ENCODE data around the gene AGXT. TPM values are rescaled to one million over a fixed set of nuclear protein-coding genes. Genes with fewer than 3 reads are reported as not detected.

AGXT gene
- total RNA-seq, 1 experiment from 2014 or later = not detected

GRCh38 chr2:240850756-240851077 lies 17.9 kb upstream of the AGXT start:
- CTCF ChIA-PET = interaction anchor here (0.6 to 1.6 kb wide), 6 partner anchors 10 to 541 kb away, joined by 3 to 5 read pairs (median 4); no protein-coding TSS in a partner anchor

GRCh38 chr2:240851078-240851991 lies 17.3 kb upstream of the AGXT start:
- H3K9me3 Mint-ChIP-seq (ENCODE audit: low read depth, unreplicated experiment) = peaks cover 7% of the 10 kb centered on the region
- peaks cover 7% of the 10 kb centered on the region for H3K4me1 Mint-ChIP-seq (ENCODE audit: low read depth, unreplicated experiment)
- peaks cover 37% of the 10 kb centered on the region for H3K27me3 Mint-ChIP-seq (ENCODE audit: unreplicated experiment)
- TF ChIP-seq, protein P1, sequence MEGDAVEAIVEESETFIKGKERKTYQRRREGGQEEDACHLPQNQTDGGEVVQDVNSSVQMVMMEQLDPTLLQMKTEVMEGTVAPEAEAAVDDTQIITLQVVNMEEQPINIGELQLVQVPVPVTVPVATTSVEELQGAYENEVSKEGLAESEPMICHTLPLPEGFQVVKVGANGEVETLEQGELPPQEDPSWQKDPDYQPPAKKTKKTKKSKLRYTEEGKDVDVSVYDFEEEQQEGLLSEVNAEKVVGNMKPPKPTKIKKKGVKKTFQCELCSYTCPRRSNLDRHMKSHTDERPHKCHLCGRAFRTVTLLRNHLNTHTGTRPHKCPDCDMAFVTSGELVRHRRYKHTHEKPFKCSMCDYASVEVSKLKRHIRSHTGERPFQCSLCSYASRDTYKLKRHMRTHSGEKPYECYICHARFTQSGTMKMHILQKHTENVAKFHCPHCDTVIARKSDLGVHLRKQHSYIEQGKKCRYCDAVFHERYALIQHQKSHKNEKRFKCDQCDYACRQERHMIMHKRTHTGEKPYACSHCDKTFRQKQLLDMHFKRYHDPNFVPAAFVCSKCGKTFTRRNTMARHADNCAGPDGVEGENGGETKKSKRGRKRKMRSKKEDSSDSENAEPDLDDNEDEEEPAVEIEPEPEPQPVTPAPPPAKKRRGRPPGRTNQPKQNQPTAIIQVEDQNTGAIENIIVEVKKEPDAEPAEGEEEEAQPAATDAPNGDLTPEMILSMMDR (IDR thresholded peaks at IDR 0.05; ENCODE audit: unreplicated experiment) = peak; percentile 98
- intact Hi-C loops (cut with micrococcal nuclease; ENCODE audit: unreplicated experiment) = loop anchor here (1.0 to 2.0 kb wide), 2 partner anchors 139 to 212 kb away; no protein-coding TSS in a partner anchor
- H3K36me3 Mint-ChIP-seq (ENCODE audit: insufficient read depth, unreplicated experiment) = peaks cover 7% of the 10 kb centered on the region
- no peak overlapping the region for H3K4me3 Mint-ChIP-seq (ENCODE audit: low read depth, unreplicated experiment)
- BruUV-seq (replicated peaks) = no TSS peak
- CTCF ChIA-PET = interaction anchor here (0.6 to 1.6 kb wide), 7 partner anchors 10 to 881 kb away, joined by 3 to 5 read pairs (median 3); no protein-coding TSS in a partner anchor
- peak; percentile 92 for DNase-seq
- no peak overlapping the region for H3K27ac Mint-ChIP-seq (ENCODE audit: unreplicated experiment)

More at GRCh38 chr2:240850756-240851077, 17.9 kb upstream of the AGXT start:
- H3K27me3 Mint-ChIP-seq (ENCODE audit: unreplicated experiment) = peaks cover 43% of the 10 kb centered on the region
- H3K9me3 Mint-ChIP-seq (ENCODE audit: low read depth, unreplicated experiment) = peaks cover 7% of the 10 kb centered on the region
- no TSS peak for BruUV-seq (replicated peaks)
- H3K27ac Mint-ChIP-seq (ENCODE audit: unreplicated experiment) = no peak overlapping the region
- intact Hi-C loops (cut with micrococcal nuclease; ENCODE audit: unreplicated experiment) = loop anchor here (1.0 to 2.0 kb wide), 2 partner anchors 140 to 213 kb away; no protein-coding TSS in a partner anchor
- TF ChIP-seq, protein P1 (IDR thresholded peaks at IDR 0.05; ENCODE audit: unreplicated experiment) = no peak
- no peak for DNase-seq
- H3K4me1 Mint-ChIP-seq (ENCODE audit: low read depth, unreplicated experiment) = peaks cover 7% of the 10 kb centered on the region
- no peak overlapping the region for H3K4me3 Mint-ChIP-seq (ENCODE audit: low read depth, unreplicated experiment)
- peaks cover 7% of the 10 kb centered on the region for H3K36me3 Mint-ChIP-seq (ENCODE audit: insufficient read depth, unreplicated experiment)

DNA sequence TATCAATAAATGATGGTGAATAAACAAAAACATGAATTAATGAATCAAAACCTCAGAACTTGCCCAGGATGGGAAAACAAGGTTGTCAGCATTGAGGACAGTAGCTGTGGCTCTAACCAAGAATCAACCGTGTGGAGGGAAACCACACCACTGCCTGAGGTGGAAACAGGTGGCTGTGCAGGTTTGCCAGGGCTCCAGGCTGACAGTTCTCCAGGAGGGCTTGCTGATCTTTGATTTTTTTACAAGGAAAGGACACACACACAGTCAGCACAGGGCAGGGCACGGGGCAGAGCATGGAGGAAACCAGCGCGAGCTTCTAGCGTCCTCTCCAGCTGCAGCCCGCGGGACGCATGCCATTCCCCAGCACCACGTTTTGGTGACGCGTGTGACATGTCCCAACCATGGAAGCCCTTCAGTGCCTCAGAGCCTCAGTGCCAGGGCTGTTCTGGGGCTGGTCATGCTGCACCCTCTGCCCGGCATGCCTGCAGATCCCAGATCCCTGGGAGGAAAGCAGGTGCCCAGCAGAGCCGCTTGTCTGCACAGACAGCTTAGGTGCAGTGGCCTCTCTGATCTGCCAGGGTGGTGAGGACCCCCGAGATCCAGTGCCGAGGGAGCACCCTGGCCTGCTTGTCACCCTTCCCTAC lies 15.8 kb upstream of the AGXT start:
- Mint-ChIP-seq H3K27me3 (ENCODE audit: unreplicated experiment) (peaks cover 29% of the 10 kb centered on the region), H3K4me1 (ENCODE audit: low read depth, unreplicated experiment) (peaks cover 7% of the 10 kb centered on the region), H3K27ac (ENCODE audit: unreplicated experiment) (no peak overlapping the region), H3K36me3 (ENCODE audit: insufficient read depth, unreplicated experiment) (peaks cover 7% of the 10 kb centered on the region), H3K9me3 (ENCODE audit: low read depth, unreplicated experiment) (peaks cover 6% of the 10 kb centered on the region), H3K4me3 (ENCODE audit: low read depth, unreplicated experiment) (no peak overlapping the region)
- CTCF ChIA-PET = no interaction called here
- TF ChIP-seq, protein P1 (IDR thresholded peaks at IDR 0.05; ENCODE audit: unreplicated experiment) = no peak
- no peak for DNase-seq
- BruUV-seq (replicated peaks) = no TSS peak
- intact Hi-C loops (cut with micrococcal nuclease; ENCODE audit: unreplicated experiment) = no loop called here

DNA sequence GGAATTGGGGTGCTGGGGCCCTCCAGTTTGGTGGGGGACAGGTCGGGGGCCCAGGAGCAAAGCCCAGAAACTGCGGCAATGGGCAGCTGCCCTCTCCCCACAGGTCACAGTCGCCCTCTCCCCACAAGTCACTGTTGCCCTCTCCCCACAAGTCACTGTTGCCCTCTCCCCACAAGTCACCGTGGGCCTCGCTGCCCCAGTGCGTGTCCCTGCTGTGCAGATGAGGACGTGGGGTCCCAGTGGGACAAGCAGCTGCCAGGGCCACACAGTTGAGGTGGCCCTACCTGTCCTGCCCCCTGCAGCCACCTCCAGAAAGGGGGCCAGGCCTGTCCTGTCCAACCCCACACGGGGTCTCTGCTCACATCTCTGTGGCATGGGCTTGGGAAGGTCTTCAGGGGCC lies 13.0 kb upstream of the AGXT start:
- intact Hi-C loops (cut with micrococcal nuclease; ENCODE audit: unreplicated experiment) = no loop called here
- no peak for DNase-seq
- CTCF ChIA-PET = no interaction called here
- peaks cover 7% of the 10 kb centered on the region for H3K4me1 Mint-ChIP-seq (ENCODE audit: low read depth, unreplicated experiment)
- peaks cover 51% of the 10 kb centered on the region for H3K27me3 Mint-ChIP-seq (ENCODE audit: unreplicated experiment)
- no peak overlapping the region for H3K27ac Mint-ChIP-seq (ENCODE audit: unreplicated experiment)
- no peak overlapping the region for H3K4me3 Mint-ChIP-seq (ENCODE audit: low read depth, unreplicated experiment)
- peaks cover 7% of the 10 kb centered on the region for H3K36me3 Mint-ChIP-seq (ENCODE audit: insufficient read depth, unreplicated experiment)
- no TSS peak for BruUV-seq (replicated peaks)
- peaks cover 4% of the 10 kb centered on the region for H3K9me3 Mint-ChIP-seq (ENCODE audit: low read depth, unreplicated experiment)
- TF ChIP-seq, protein P1 (IDR thresholded peaks at IDR 0.05; ENCODE audit: unreplicated experiment) = no peak

Measured in Calu3 (cell line).